OCI-LY7 (cell line): ENCODE data around the gene PGLYRP3. TPM values are rescaled to one million over a fixed set of nuclear protein-coding genes. Genes with fewer than 3 reads are reported as not detected.
"Not testable (repeated sequence)": the region's sequence is repeated elsewhere in the genome, so short reads cannot be mapped to it uniquely, and the experiment has no call there.

Source experiments
- BruUV-seq: library from RNA; stranded (reverse); fragments of 400-500 nt; replicated peaks from 2 replicates; lab custom pipeline; 2021; lab: Mats Ljungman, UMichigan
- CTCF ChIA-PET: fragments of 300-600 bp; sonication (Branson Sonifier 250); formaldehyde crosslinking; loops from one replicate; lab custom pipeline; 2022; ENCODE audit warnings: antibody characterized with exemption; ENCODE audit not compliant: unreplicated experiment; lab: Charles Lee
- POLR2A ChIA-PET: fragments of 300-600 bp; sonication (Branson Sonifier 250); formaldehyde crosslinking; loops from one replicate; lab custom pipeline; 2022; ENCODE audit warnings: antibody characterized with exemption; lab: Charles Lee
- DNase-seq: peaks from one replicate; pipeline ENCODE4 v3.0.0-alpha.2; 2015; ENCODE audit warnings: low spot score
- H2AFZ ChIP-seq: fragments of 200-600 bp; sonication (generic), shearing (Covaris generic); 2 replicates; pipeline ENCODE4 v1.6.1; 2014; ENCODE audit warnings: mild to moderate bottlenecking, antibody characterized with exemption, low read length, moderate library complexity
- H3K27ac ChIP-seq: fragments of 200-600 bp; sonication (generic); 2 replicates; pipeline ENCODE4 v1.5.1; 2014; ENCODE audit warnings: mixed run types, low read depth, mild to moderate bottlenecking, moderate library complexity, low read length, inconsistent platforms; ENCODE audit not compliant: poor library complexity, severe bottlenecking
- H3K36me3 ChIP-seq: fragments of 200-600 bp; sonication (generic); 2 replicates; pipeline ENCODE4 v1.6.1; 2014; ENCODE audit warnings: mild to moderate bottlenecking, antibody characterized with exemption, low read length, moderate library complexity, mixed read lengths; ENCODE audit not compliant: insufficient read depth
- H3K4me1 ChIP-seq: fragments of 200-600 bp; sonication (generic); 2 replicates; pipeline ENCODE4 v1.5.1; 2014; ENCODE audit warnings: mild to moderate bottlenecking, low read length; ENCODE audit not compliant: insufficient read depth, poor library complexity, severe bottlenecking
- H3K4me2 ChIP-seq: fragments of 200-600 bp; sonication (generic); 2 replicates; pipeline ENCODE4 v1.6.1; 2014; ENCODE audit warnings: mild to moderate bottlenecking, low read length
- H3K4me3 ChIP-seq: fragments of 200-600 bp; sonication (generic); 2 replicates; pipeline ENCODE4 v1.5.1; 2014; ENCODE audit warnings: mild to moderate bottlenecking, low read depth, low read length; ENCODE audit not compliant: poor library complexity, severe bottlenecking
- H3K79me2 ChIP-seq: fragments of 200-600 bp; sonication (generic); 2 replicates; pipeline ENCODE4 v1.6.1; 2016; ENCODE audit warnings: low read depth, mild to moderate bottlenecking, low read length, moderate library complexity, mixed read lengths; ENCODE audit not compliant: insufficient read depth
- H3K9me2 ChIP-seq: fragments of 200-600 bp; sonication (generic); 2 replicates; pipeline ENCODE4 v1.6.1; 2016; ENCODE audit warnings: mild to moderate bottlenecking, low read length, mixed read lengths; ENCODE audit not compliant: insufficient read depth
- H3K9me3 ChIP-seq: fragments of 200-600 bp; sonication (generic); 2 replicates; pipeline ENCODE4 v1.6.1; 2014; ENCODE audit warnings: mild to moderate bottlenecking, mixed run types, low read length, mixed read lengths
- H4K20me1 ChIP-seq: fragments of 200-600 bp; sonication (generic); 2 replicates; pipeline ENCODE4 v1.6.1; 2014; ENCODE audit warnings: mild to moderate bottlenecking, antibody characterized with exemption, low read length, moderate library complexity, mixed read lengths; ENCODE audit not compliant: insufficient read depth
- CTCF ChIP-seq: fragments of 200-600 bp; sonication (generic); conservative IDR thresholded peaks from 2 replicates; pipeline ENCODE4 v1.5.1; 2014; ENCODE audit warnings: mild to moderate bottlenecking, antibody characterized with exemption, low read length, moderate library complexity, mixed read lengths
- EZH2phosphoT487 ChIP-seq: fragments of 200-600 bp; sonication (generic); IDR thresholded peaks from 2 replicates; pipeline ENCODE4 v1.6.1; 2018; ENCODE audit warnings: low read depth, borderline replicate concordance, mild to moderate bottlenecking, mixed run types, antibody characterized with exemption, low read length, moderate library complexity, mixed read lengths
- intact Hi-C: fragments of 100-400 bp; cut with micrococcal nuclease; formaldehyde crosslinking; loops from one replicate; pipeline ENCODE4 v1.10.0; 2022; ENCODE audit not compliant: unreplicated experiment
- total RNA-seq, 2 experiments: library from RNA; depleted of rRNA in 1 of 2; stranded (reverse); fragments of >200 nt in 1 of 2; shearing (Covaris generic) in 1 of 2; gene quantifications; 2 replicates each; pipeline ENCODE4 v1.2.3, GENCODE V29; 2014 to 2022

Gene PGLYRP3
- total RNA-seq, 2 experiments from 2014 or later, result not detected

- ChIA-PET CTCF (no interaction called here), POLR2A (interaction anchor here (0.6 kb wide), 1 partner anchor 11 kb away, joined by 3 read pairs; no protein-coding TSS in a partner anchor)
- no TSS peak for BruUV-seq
- no peak overlapping the region for H2AFZ ChIP-seq
- H3K27ac ChIP-seq, result no peak overlapping the region
- intact Hi-C loops, result no loop called here
- H3K9me3 ChIP-seq, result no peaks in the 10 kb centered on the region
- no peak overlapping the region for H3K4me2 ChIP-seq
- TF ChIP-seq EZH2phosphoT487 (no peak), CTCF (no peak)
- no peak overlapping the region for H3K4me3 ChIP-seq
- H3K9me2 ChIP-seq, result no peaks in the 10 kb centered on the region
- no peaks in the 10 kb centered on the region for H4K20me1 ChIP-seq
- H3K36me3 ChIP-seq, result no peaks in the 10 kb centered on the region
- no peaks in the 10 kb centered on the region for H3K79me2 ChIP-seq
- H3K4me1 ChIP-seq, result no peaks in the 10 kb centered on the region
- no peak for DNase-seq
Observed at GRCh38 chr1:153324912-153325311, 12.2 kb upstream of the PGLYRP3 start.

- H3K9me3 ChIP-seq, result no peaks in the 10 kb centered on the region
- BruUV-seq, result no TSS peak
- no peak overlapping the region for H2AFZ ChIP-seq
- H3K4me1 ChIP-seq, result no peaks in the 10 kb centered on the region
- intact Hi-C loops, result no loop called here
- H3K4me3 ChIP-seq, result no peak overlapping the region
- DNase-seq, result no peak
- TF ChIP-seq CTCF (no peak), EZH2phosphoT487 (no peak)
- POLR2A ChIA-PET, result no interaction called here
- H3K36me3 ChIP-seq, result no peaks in the 10 kb centered on the region
- H3K27ac ChIP-seq, result no peak overlapping the region
- H3K4me2 ChIP-seq, result no peak overlapping the region
- H3K9me2 ChIP-seq, result no peaks in the 10 kb centered on the region
- CTCF ChIA-PET, result no interaction called here
- no peaks in the 10 kb centered on the region for H3K79me2 ChIP-seq
- H4K20me1 ChIP-seq, result no peaks in the 10 kb centered on the region
Observed at GRCh38 chr1:153322568-153322967, 9.8 kb upstream of the PGLYRP3 start.

GRCh38 chr1:153318145-153318544, 5.4 kb upstream of the PGLYRP3 start:
- CTCF ChIA-PET, intact Hi-C loops, H4K20me1 ChIP-seq, H3K27ac ChIP-seq, H3K4me2 ChIP-seq, H3K9me3 ChIP-seq, H3K79me2 ChIP-seq, H3K36me3 ChIP-seq, H3K4me3 ChIP-seq, H3K9me2 ChIP-seq, BruUV-seq, DNase-seq, H3K4me1 ChIP-seq, H2AFZ ChIP-seq, POLR2A ChIA-PET: not testable (repeated sequence)

- H3K9me2 ChIP-seq, H3K4me2 ChIP-seq, intact Hi-C loops, H4K20me1 ChIP-seq, H3K4me3 ChIP-seq, H3K9me3 ChIP-seq, CTCF ChIA-PET, H3K36me3 ChIP-seq, BruUV-seq, H2AFZ ChIP-seq, POLR2A ChIA-PET, H3K4me1 ChIP-seq, DNase-seq, H3K79me2 ChIP-seq, H3K27ac ChIP-seq: not testable (repeated sequence)
Observed at GRCh38 chr1:153316013-153316412, 3.3 kb upstream of the PGLYRP3 start.

GRCh38 chr1:153314388-153314787, 1.6 kb upstream of the PGLYRP3 start:
- H2AFZ ChIP-seq, BruUV-seq, H3K4me3 ChIP-seq, POLR2A ChIA-PET, intact Hi-C loops, DNase-seq, H3K4me1 ChIP-seq, H3K36me3 ChIP-seq, H3K4me2 ChIP-seq, H3K9me2 ChIP-seq, CTCF ChIA-PET, H3K9me3 ChIP-seq, H3K79me2 ChIP-seq, H3K27ac ChIP-seq, H4K20me1 ChIP-seq: not testable (repeated sequence)
